Measurements from ENCODE around the gene MFNG.

Gene MFNG

DNA sequence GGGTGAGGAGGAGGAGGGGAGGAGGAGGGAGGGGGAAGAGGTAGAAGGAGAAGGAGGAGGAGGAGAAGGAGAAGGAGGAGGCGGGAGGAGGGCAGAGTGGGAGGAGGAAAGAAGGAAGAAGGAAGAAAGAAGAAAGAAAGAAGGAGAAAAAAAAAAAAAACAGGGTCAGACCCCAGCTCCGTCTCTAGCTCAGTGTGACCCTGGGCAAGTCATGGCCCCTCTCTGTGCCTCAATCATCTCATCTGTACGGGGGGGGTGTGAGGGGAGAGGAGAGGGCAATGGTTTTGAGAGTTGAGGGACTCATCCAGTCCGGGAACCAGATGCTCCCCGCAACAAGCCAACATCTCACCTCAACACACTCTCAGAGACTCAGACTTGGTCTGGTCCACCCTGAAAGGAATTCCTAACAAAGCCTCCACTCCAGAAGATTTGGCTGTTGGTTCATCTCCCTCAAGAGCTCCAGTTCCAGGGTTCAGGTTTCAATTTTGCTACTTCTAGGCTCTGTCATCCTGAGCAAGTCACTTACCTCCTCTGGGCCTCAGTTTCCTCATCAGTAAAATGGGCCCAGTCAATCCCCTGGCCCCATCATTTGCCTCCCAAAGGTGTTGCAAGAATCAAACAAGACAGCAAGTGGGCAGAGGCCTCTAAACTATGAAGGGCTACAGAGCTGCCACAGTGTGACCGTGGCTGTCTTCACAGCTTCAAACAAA, 25.4 kb upstream of the MFNG start:
- no peak for DNase-seq

DNA sequence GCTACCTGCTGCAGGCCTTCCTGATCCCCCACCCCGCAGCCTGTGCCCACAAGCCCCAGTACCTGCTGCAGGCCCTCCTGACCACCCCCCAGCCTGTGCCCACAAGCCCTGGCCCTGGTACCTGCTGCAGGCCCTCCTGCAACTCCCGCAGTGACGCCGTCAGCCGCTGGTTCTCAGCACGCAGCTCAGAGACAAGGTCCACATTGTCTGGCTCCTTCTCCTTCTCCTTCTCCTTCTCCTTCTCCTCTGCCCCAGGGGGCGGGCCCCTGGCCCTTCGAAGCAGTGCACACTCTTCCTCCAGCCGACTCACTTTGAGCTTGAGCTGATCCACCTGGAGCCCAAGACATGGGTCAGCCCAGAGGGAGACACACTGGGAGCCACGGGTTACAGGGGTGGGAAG, 23.9 kb upstream of the MFNG start:
- no peak for DNase-seq

DNA sequence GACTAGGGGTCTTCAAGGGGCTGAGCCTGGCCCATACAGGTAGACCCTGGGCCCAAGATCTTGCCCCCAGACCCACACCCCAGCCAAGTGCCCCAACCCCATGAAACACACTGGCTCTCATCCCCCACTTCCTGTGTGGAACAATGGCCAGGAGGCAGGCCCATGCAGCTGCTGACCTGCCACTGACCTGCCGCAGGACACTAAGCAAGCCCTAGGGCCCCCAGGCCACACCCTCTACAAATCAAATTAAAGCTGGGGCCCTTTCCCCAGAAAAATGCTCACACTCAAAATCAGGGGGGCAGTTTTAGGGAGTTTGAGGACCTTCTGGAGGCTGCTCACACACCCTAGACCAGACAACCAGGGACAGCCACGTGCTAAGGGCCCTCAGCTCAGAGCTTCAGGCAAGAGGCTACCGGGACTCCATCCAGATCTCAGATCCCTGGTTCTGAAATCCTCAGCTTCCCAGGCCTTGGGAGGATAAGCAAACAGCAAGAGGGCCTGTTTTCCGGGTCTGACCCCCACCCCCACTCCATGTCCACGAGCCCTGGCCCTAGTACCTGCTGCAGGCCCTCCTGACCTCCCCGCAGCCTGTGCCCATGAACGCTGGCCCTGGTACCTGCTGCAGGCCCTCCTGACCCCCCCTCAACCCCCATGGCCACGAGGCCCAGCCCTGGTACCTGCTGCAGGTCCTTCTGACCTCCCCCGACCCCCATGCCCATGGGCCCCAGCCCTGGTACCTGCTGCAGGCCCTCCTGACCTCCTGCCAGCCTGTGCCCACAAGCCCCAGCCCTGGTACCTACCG, 23.1 kb upstream of the MFNG start:
- no peak for DNase-seq

DNA sequence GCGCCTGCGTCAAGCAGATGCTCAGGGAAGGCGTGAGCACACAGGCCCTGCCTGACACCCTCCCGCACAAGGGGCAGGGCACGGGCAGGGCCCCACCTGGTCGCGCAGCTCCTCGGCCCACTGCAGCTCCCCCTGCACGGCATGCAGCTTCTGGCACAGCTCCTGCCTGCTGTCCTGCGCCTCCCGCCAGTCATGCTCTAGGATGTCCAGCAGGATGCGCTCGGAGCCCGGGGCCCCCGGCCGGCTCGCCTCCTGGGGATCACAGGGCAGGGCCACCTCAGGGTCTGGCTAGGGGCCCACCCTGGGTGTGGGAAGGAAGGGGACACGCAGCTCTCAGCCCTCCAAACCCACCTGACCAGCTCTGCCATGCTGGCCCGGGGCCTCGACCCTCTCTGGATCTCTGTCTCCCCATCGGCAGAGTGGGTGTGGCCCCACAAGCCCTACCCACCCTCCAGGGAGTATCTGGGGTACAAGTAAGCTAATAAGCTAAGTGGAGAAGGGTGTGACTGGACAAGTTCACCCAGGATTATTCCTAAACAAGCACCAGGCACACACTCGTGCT, 22.3 kb upstream of the MFNG start:
- no peak for DNase-seq

DNA sequence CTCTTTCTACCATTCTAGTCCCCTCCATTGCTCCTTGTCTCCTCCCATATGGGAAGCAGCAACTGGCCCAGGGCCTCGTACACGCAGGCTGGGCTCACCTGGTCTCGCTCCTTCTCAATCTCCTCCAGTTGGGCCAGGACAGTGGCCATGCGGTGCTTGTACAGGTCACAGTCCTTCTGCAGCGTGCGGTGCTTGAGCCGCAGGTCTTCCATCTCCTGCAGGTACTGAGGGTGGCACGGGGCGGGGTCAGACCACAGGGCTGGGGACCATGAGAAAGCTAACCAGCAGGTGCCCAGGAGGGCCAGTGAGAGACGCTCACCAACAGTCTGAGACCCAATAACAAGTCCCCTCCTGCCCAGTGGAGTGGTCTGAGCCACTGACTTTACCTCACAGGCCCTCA, 21.5 kb upstream of the MFNG start:
- DNase-seq: no peak

DNA sequence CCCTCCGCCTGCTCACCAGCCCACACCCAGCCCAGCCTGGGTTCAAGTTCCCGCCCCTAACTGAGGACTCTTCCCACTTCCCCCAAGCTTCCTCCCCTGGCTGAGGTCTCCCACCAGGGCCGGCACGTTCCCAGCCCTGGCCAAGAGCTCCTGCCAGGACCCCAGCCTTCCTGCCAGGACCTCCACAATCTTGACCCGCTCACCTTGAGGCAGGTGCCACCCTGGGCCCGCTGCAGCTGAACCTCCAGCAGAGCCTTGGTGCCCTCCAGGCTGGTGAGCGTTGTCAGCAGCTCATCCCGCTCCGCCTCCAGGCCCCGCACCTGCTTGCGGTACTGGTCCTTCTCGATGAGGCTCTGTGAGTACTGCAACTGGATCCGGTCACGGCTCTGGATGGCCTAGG, 19.8 kb upstream of the MFNG start:
- no peak for DNase-seq

DNA sequence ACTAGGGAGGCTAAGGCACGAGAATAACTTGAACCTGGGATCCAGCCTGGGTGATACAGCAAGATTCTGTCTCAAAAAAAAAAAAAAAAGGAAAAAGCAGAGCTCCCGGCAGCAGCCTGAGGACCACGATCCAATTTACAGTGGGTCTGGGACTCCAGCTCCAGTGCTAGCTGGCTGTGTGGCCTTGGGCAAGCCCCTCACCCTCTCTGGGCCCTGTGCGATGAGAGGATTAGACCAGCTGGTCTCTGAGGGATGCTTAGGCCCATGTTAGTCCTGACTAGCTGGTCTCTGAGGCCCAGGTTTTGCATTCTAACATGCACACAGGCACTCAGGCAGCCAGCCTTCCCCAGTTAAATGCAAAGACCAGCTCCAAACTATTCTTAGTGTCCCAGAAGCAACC, 19.4 kb upstream of the MFNG start:
- DNase-seq: no peak

DNA sequence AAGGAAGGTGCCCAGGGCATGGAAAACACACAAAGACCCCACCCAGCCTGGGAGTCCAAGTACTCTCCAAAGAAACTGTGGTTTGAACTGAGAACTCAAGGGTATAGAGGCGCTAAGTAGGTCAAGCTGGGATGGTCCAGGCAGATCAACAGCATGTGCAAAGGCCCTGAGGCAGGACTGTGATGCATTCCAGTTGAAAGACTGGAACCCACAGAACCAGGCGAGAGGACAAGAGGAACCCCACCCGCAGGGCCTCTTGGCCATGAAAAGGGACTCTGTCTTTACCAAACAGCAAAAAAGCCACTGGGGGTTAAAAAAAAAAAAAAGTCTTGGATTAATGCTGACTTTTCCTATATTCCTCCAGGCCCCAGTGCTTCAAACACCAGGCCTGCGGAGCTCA, 18.8 kb upstream of the MFNG start:
- no peak for DNase-seq

DNA sequence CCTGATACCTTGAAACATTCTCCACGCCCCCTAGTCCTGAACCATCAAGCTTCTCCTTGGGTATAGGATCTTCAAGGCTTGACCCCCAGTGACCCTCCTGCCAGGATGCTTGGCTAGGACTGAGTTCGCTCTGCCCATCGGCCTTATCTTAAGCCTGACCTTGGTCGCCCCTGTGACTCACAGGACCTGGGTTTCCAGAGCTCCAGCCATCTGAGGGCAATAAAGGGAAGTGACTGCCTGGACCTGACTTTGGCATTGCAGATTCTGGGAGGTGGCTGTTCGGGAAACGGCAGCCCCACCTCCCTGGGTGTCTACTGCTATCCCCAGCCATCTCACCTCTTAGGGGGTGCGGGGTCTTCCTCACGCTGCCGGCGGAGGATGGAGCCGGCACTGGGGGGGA, 17.7 kb upstream of the MFNG start:
- no peak for DNase-seq

DNA sequence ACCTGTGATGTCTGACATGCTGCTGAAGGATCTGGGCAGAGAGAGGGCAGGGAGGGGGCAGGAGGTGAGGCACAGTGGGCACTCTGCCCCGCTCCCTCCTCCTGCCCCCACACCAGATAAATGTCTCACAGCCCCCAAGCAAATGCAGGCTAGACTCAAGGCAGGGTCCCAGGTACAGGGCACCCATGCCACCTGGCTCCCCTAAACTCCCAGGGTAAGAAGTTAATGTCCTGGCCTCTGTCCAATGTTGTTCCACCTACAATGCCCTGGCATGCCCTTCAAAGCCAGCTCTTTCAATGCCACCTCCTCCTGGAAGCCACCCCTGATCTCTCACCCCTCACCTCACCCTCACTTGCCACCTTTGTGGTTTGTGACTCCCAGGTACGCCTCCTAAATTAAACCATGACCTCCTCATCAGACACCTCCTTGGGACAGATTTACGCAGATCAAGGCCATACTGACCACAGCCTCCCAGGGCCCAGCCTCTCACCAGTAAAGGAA, 17.0 kb upstream of the MFNG start:
- DNase-seq: no peak

DNA sequence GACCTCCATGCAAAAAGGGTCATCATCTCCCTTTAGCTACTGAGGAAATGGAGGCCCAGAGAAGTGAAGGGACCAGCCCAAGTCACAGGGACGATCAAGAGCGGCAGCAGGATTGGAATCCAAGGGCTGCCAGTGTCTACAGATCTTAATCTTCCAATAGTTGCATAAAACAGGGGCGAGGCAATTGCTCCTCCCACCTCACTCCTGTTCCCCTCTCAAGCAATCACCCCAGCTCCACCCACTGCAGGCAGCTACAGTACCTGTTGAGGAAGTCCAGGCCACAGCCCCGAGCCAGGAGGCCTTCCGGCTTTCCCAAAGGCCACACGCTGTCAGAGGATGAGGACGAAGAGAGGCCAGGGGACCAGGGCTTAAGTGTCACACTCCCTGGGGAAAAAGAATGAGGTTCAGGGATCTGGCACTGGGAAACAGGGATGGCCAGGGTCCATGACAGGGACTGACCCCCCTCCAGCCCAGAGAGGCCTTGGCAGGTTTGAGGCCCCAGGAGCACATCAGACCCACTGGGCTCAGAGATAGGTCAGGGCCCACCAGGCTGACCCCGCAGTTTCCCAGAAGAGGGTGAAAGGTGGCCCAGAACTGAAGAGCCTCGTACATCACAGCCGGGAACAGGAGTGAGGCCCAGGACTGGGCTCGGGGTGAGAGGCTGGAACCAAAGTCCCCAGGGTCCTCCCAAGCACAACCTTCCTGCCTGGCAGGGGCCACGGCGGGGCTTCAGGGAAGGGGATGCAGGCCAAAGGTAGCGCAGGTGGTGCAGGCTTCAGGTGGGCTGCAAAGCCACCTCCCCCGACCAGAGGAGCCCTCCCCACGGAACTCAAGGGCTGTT, 16.4 kb upstream of the MFNG start:
- DNase-seq: no peak

DNA sequence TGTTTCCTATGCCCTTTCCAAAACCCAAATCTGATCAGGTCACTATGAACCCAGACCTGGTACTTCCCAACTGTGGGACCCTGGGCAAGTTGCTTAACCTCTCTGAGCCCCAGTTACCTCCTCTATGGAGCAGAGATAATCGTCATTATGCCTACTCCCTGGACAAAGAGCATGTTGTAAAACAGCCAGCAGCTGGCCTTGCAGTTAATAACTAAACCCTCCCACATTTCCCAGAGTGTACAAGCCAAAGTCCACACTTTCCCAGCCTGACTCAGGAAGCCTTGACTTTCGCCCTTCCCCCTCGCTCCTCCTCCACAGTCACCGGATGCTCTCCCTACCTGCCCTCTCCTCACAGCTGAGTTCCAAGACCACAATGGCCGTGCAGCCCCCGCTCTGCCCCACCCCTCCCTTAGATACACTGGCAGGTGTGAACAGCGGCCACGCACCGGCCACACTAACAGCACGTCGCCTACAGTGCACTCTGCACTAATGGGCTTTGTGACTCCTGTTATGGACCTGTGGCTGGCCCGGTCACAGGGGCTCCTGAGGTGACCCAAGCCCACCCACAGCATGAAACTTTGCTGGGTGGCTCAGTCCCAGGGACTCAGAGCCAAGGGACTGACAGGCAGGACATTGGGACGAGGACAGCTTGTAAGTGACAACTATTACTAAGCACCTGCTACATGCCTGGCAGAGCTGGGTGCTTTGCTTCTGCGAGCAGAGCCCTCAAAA, 15.6 kb upstream of the MFNG start:
- no peak for DNase-seq

DNA sequence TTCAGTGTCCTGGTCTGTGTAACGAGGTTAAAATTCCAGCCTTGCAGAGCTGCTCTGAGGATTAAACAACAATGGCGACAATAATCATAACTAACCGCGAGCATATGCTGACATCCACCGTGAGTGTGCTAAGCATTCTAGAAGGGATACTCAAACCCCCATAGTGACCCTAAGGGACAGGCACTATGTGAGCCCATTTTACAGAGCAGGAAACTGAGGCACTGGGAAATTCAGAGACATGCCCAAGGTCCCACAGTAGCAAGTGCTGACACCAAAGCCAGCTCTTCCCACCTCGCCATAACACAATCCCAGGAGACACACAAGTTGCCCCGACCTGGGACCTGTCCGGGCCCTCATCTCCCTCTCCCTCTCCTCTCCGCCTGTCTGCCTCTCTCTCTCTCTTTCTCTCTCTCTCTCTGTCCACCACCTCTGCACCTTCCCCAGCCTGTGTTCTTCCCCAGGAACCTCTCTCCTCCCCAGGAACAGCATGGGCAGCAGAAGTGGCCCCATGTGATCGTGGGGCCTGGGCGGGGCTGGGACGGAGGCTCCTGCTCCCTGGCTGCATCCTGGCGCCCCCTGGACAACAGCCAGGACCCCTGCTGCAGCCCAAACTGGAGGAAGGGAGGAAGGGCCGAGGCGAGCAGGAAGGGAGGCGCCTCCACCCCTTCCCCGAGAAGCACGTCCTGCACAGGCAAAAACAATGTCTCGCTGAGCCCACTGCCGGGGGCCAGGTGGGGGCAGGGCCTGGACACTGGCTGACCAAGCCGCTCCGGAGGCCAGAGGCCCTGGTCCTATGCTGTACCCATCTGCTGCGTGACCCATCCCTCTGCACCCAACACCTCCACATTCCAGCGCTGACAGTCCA, 14.8 kb upstream of the MFNG start:
- DNase-seq: no peak

DNA sequence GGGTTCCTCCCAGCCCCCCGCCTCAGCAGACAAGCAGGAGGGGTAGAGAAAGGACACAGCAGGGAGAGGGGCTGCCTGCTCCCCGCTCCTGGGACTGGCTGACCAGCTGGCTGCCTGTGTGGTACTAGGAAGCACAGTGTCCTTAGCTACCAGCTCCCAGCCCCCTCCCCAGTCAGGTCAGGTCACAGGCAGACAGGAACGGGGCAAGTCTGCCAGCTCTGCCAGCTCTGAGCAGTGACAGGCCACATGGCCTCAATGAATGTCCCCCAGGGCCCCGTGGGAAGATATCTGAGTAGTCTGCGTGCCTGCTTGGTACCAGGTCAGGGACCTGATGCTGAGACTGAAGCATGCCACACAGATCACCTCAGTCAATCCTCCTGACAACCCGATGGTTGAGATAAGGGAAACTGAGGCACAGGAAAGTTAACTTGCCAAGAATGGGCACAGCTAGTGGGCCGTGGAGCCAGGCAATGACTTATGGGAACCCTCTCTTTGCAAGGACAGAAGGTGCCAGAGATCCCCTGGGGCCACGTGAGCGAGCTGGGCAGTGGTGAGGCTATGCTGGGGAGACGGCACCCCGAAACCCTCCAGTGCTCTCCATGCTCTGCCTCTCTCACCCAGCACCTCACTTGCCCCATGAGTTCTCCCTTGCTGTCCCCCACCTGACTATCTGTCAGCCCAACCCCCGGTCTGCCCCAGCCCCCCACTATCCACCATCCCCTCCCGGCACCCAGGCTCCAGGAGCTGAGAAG, 13.8 kb upstream of the MFNG start:
- DNase-seq: no peak

DNA sequence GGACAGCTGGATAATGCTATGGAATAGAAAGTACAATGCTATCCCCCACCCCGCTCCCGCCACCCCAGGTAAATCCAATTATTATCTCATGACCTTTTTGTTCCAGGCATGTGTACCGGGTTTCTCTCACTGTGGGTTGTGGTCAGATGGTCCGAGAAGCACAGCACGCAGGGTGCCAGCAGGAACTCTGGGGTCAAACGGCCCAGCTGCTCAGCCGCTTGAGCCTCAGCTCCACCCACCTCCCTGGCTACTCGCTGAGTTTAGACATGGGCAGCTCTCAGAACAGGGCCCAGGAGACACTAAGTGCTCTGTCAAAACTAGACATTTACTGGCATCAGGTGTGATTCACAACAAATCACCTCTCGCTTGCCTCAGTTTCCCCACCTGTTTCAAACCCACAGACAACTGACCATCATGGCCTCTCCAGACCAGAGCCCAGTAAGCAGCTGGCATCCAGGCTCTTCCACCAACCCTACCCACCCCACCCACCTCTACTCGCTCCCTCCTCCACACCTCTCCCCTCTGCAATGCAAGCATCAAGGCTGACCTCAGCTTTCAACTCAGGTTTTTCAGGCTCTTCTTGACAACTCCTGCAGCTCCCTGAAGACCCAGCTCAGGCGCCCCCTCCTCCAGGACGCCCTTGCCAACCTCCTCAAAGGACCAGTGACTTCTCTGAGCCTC, 13.0 kb upstream of the MFNG start:
- no peak for DNase-seq

DNA sequence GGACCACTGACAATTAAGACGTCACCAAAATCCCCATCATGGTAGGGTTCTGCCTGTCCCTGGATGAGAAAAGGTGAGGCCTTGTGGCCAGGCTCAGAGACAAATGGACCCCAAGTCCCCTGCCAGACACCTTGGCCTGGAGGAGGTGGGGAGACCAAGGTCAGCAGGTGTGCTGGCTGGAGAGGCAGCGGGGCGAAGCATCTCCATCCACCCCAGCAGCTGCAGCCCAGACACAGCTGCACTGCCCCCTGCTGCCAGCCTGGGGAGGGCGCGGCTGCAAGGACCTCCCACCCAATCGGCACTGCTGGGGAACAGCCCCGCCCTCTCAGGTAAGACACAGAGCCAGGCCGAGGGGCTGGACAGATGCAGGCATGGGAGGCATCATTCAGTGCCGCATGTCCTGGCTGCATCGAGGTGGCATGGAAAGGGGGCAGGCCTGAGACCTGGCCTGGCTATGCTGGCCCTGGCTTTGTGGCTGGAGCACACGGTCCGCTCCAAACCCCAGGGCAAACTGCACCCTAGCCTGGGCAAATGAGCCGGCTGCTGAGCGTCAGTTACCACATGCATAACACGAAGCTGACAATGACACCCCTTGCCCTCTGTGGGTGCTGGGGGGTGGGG, 12.2 kb upstream of the MFNG start:
- no peak for DNase-seq

DNA sequence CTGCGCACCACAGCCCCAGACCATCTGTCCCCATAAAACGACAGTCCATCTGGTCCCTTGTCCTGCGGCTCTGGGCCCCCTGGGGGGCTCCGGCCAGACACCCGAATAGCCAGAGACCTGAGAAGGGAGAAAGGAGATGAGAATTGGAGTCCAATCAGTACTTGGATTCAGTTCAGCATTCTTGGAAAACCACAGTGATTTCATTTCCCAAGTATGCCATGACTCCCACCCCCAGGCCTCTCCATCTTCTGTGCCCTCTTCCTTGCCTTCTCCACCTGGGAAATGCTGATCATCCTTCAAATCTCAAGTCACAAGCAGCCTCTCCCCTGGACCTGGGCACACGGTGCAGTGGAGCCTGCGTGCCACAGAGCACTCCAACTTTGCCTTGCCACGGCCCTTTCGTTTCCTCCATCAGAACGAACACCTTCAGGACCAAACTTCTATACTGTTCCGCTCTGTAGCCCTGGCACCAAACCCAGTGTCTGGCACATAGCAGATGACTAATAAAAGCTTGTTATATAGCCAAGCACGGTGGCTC, 10.9 kb upstream of the MFNG start:
- no peak for DNase-seq

DNA sequence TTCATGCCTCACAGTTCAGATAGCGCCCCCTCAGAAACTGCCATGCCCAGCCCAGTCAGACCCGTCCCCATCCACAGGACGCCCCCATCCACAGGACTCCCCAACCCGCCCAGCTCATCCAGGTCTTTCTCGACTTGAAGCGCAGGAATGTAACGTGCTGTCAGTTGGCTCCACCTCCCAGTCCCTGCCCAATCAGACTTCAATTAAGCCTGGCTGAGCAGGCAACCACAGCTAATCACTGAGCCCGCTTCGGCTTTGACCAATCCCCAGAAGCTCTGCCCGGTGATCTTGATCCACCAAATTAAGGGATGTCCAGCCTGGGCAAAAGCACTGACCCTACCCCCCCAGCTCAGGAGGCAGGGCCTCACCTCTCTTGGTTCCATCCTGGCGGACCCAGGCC, 10.5 kb upstream of the MFNG start:
- no peak for DNase-seq

DNA sequence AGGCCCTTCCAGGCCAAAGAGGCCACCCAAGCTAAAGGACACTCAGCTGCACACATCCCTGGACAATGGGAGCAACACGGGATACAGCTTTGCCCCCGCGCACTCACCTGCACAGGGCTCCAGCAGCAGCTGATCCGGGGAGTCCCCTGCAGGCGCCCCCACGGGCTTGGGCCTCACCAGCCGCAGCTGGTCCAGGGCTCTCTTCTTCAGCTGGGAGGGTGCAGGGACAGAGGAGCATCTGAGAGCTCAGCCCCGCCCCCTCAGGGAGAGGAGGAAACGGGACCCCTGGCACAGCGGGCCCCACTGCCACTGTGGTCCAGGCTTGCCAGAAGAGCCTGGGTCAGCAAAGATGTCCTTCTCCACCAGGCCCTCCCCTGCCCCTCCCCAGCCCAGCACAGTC, 7.8 kb upstream of the MFNG start:
- no peak for DNase-seq
